ENCODE data around the gene NFAT5.

Gene NFAT5

GRCh38 chr16:69660166-69660565 is 94.4 kb downstream of the NFAT5 start:
- no peak overlapping the region for H2AFZ ChIP-seq (ENCODE audit: low read depth, low read length)
- no peak for DNase-seq
- H3K27me3 ChIP-seq (ENCODE audit: insufficient read depth, low read length, poor library complexity) = no peaks in the 10 kb centered on the region
- peaks cover 46% of the 10 kb centered on the region; the same call in 1 of the 2 replicates for H3K36me3 ChIP-seq (ENCODE audit: insufficient read depth, low read length)
- H3K4me2 ChIP-seq (ENCODE audit: insufficient read depth, low read length) = no peak overlapping the region
- no peak overlapping the region for H3K9ac ChIP-seq (ENCODE audit: low read depth, low read length)
- no peaks in the 10 kb centered on the region for H4K20me1 ChIP-seq (ENCODE audit: insufficient read depth, low read length)
- no peak overlapping the region for H3K4me3 ChIP-seq (ENCODE audit: low read depth in 1 of 2, low read length in 2 of 2)
- no peaks in the 10 kb centered on the region for H3K4me1 ChIP-seq (ENCODE audit: insufficient read depth, low read length)
- no peak overlapping the region for H3K27ac ChIP-seq (ENCODE audit: low read length)
- H3K79me2 ChIP-seq (ENCODE audit: insufficient read depth, low read length) = no peaks in the 10 kb centered on the region
- H3K9me3 ChIP-seq (ENCODE audit: insufficient read depth, low read length, severe bottlenecking) = no peaks in the 10 kb centered on the region
- TF ChIP-seq EZH2 (IDR thresholded peaks at IDR 0.05; ENCODE audit: borderline replicate concordance, low read depth, low read length, severe bottlenecking) = no peak
- no peak for TF ChIP-seq CTCF (IDR thresholded peaks at IDR 0.05; ENCODE audit: borderline replicate concordance, extremely low read depth, low read length, poor library complexity, severe bottlenecking)
- no peak for ATAC-seq (ENCODE audit: insufficient read depth, low read depth)

DNA sequence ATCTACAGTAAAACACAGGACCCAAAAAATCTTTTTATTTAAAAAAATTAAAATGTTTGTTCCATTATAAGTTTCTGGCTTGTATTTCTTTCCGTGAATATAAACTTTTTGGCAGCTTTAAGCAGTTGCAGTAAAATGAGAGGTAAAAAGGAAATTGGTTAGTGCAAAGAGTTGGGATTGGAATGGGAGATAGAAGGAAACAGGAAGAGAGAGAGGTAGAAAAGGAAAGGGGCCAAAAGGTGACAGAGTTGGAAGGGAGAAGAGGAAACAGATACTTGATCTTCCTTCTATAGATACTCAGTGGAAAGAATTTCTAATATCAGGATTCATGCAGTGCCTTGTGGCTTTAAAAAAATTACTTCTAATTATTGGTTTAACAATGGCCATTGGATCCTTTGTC is 97.1 kb downstream of the NFAT5 start:
- Histone ChIP-seq H3K36me3 (ENCODE audit: insufficient read depth, low read length) (peaks cover 30% of the 10 kb centered on the region; the same call in 1 of the 2 replicates), H3K4me1 (ENCODE audit: insufficient read depth, low read length) (no peaks in the 10 kb centered on the region), H3K4me2 (ENCODE audit: insufficient read depth, low read length) (no peak overlapping the region), H3K4me3 (ENCODE audit: low read depth in 1 of 2, low read length in 2 of 2) (no peak overlapping the region), H3K9ac (ENCODE audit: low read depth, low read length) (no peak overlapping the region), H3K79me2 (ENCODE audit: insufficient read depth, low read length) (no peaks in the 10 kb centered on the region), H3K27me3 (ENCODE audit: insufficient read depth, low read length, poor library complexity) (no peaks in the 10 kb centered on the region), H2AFZ (ENCODE audit: low read depth, low read length) (no peak overlapping the region), H3K9me3 (ENCODE audit: insufficient read depth, low read length, severe bottlenecking) (no peaks in the 10 kb centered on the region), H3K27ac (ENCODE audit: low read length) (no peak overlapping the region), H4K20me1 (ENCODE audit: insufficient read depth, low read length) (no peaks in the 10 kb centered on the region)
- DNase-seq = no peak
- ATAC-seq (ENCODE audit: insufficient read depth, low read depth) = no peak
- TF ChIP-seq CTCF (IDR thresholded peaks at IDR 0.05; ENCODE audit: borderline replicate concordance, extremely low read depth, low read length, poor library complexity, severe bottlenecking) = no peak
- no peak for TF ChIP-seq EZH2 (IDR thresholded peaks at IDR 0.05; ENCODE audit: borderline replicate concordance, low read depth, low read length, severe bottlenecking)

DNA sequence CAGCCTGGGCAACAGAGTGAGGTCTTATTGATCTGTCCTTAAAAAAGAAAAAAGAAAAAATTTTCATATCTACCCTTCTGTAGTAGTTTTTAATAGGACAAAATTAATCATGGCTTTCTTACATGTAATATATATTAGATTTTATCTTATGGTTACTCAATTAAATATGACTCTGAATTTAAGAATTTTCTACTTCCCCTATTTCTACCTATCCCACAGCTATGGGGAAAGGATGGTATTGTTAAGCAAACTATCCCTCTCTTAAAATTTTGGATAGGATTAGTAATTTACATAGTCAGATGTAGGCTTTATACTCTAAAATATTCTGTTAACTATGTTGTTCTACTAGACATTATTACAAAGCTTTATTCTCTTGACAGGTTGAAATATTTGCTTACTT is 98.1 kb downstream of the NFAT5 start:
- Histone ChIP-seq H3K4me3 (ENCODE audit: low read depth in 1 of 2, low read length in 2 of 2) (no peak overlapping the region), H3K4me2 (ENCODE audit: insufficient read depth, low read length) (no peak overlapping the region), H3K79me2 (ENCODE audit: insufficient read depth, low read length) (no peaks in the 10 kb centered on the region), H3K36me3 (ENCODE audit: insufficient read depth, low read length) (peaks cover 33% of the 10 kb centered on the region), H3K27ac (ENCODE audit: low read length) (no peak overlapping the region), H2AFZ (ENCODE audit: low read depth, low read length) (no peak overlapping the region), H3K27me3 (ENCODE audit: insufficient read depth, low read length, poor library complexity) (no peaks in the 10 kb centered on the region), H4K20me1 (ENCODE audit: insufficient read depth, low read length) (no peaks in the 10 kb centered on the region), H3K4me1 (ENCODE audit: insufficient read depth, low read length) (no peaks in the 10 kb centered on the region), H3K9me3 (ENCODE audit: insufficient read depth, low read length, severe bottlenecking) (no peaks in the 10 kb centered on the region), H3K9ac (ENCODE audit: low read depth, low read length) (no peak overlapping the region)
- DNase-seq (no peak), ATAC-seq (ENCODE audit: insufficient read depth, low read depth) (no peak)
- TF ChIP-seq CTCF (IDR thresholded peaks at IDR 0.05; ENCODE audit: borderline replicate concordance, extremely low read depth, low read length, poor library complexity, severe bottlenecking) (no peak), EZH2 (IDR thresholded peaks at IDR 0.05; ENCODE audit: borderline replicate concordance, low read depth, low read length, severe bottlenecking) (no peak)

- TF ChIP-seq CTCF (IDR thresholded peaks at IDR 0.05; ENCODE audit: borderline replicate concordance, extremely low read depth, low read length, poor library complexity, severe bottlenecking) (no peak), EZH2 (IDR thresholded peaks at IDR 0.05; ENCODE audit: borderline replicate concordance, low read depth, low read length, severe bottlenecking) (no peak)
- DNase-seq = no peak
- Histone ChIP-seq H2AFZ (ENCODE audit: low read depth, low read length) (no peak overlapping the region), H3K4me1 (ENCODE audit: insufficient read depth, low read length) (no peaks in the 10 kb centered on the region), H3K27ac (ENCODE audit: low read length) (no peak overlapping the region), H3K9ac (ENCODE audit: low read depth, low read length) (no peak overlapping the region), H3K4me2 (ENCODE audit: insufficient read depth, low read length) (no peak overlapping the region), H4K20me1 (ENCODE audit: insufficient read depth, low read length) (no peaks in the 10 kb centered on the region), H3K4me3 (ENCODE audit: low read depth in 1 of 2, low read length in 2 of 2) (no peak overlapping the region), H3K27me3 (ENCODE audit: insufficient read depth, low read length, poor library complexity) (no peaks in the 10 kb centered on the region), H3K36me3 (ENCODE audit: insufficient read depth, low read length) (peaks cover 40% of the 10 kb centered on the region), H3K9me3 (ENCODE audit: insufficient read depth, low read length, severe bottlenecking) (no peaks in the 10 kb centered on the region), H3K79me2 (ENCODE audit: insufficient read depth, low read length) (no peaks in the 10 kb centered on the region)
- ATAC-seq (ENCODE audit: insufficient read depth, low read depth) = no peak
Observed at GRCh38 chr16:69669577-69669976, 103.8 kb downstream of the NFAT5 start.

Data from DND-41 (cell line).